Chondrocyte (in vitro differentiated cells): ENCODE measurements around the gene DRC3. TPM values are rescaled to one million over a fixed set of nuclear protein-coding genes. Genes with fewer than 3 reads are reported as not detected.

Experiments
- DNase-seq: peaks from one replicate; pipeline ENCODE4 v3.0.0; 2021; ENCODE audit warnings: mixed read lengths, low spot score
- H3K27ac Mint-ChIP-seq: one replicate; pipeline ENCODE4 v1.8.0; 2021; ENCODE audit warnings: mild to moderate bottlenecking, moderate library complexity, mixed read lengths; ENCODE audit not compliant: unreplicated experiment
- H3K27me3 Mint-ChIP-seq: 2 replicates; pipeline ENCODE4 v1.8.0; 2021; ENCODE audit warnings: low read depth, mixed read lengths
- H3K36me3 Mint-ChIP-seq: 2 replicates; pipeline ENCODE4 v1.8.0; 2021; ENCODE audit warnings: low read depth, mixed read lengths
- H3K4me1 Mint-ChIP-seq: 2 replicates; pipeline ENCODE4 v1.8.0; 2021; ENCODE audit warnings: low read depth, mild to moderate bottlenecking, mixed read lengths
- H3K4me3 Mint-ChIP-seq: one replicate; pipeline ENCODE4 v1.8.0; 2021; ENCODE audit warnings: mild to moderate bottlenecking, moderate library complexity, mixed read lengths; ENCODE audit not compliant: unreplicated experiment
- H3K9me3 Mint-ChIP-seq: 2 replicates; pipeline ENCODE4 v1.8.0; 2021; ENCODE audit warnings: low read depth, mixed read lengths
- CTCF ChIP-seq: fragments of 200-600 bp; sonication (generic); IDR thresholded peaks from 2 replicates; pipeline ENCODE4 v1.5.0; 2021; ENCODE audit warnings: antibody characterized with exemption, mild to moderate bottlenecking, moderate library complexity
- total RNA-seq: library from RNA; stranded (reverse); gene quantifications from 3 replicates; pipeline ENCODE4 v1.2.1, GENCODE V29; 2021

DRC3 gene
- total RNA-seq, 1 donor from 2014 or later = 1.2 TPM

- DNase-seq = no peak
- no peaks in the 10 kb centered on the region for H3K27me3 Mint-ChIP-seq
- peak overlapping the region; percentile 98 for H3K27ac Mint-ChIP-seq
- TF ChIP-seq CTCF = no peak
- H3K9me3 Mint-ChIP-seq = no peaks in the 10 kb centered on the region
- no peak overlapping the region for H3K4me3 Mint-ChIP-seq
- peaks cover 5% of the 10 kb centered on the region for H3K36me3 Mint-ChIP-seq
- H3K4me1 Mint-ChIP-seq = peaks cover 53% of the 10 kb centered on the region
Measured at GRCh38 chr17:17960500-17961030, 12.1 kb upstream of the DRC3 start.

- H3K27me3 Mint-ChIP-seq = no peaks in the 10 kb centered on the region
- no peak for TF ChIP-seq CTCF
- no peaks in the 10 kb centered on the region for H3K36me3 Mint-ChIP-seq
- H3K4me3 Mint-ChIP-seq = no peak overlapping the region
- DNase-seq = no peak
- no peak overlapping the region for H3K27ac Mint-ChIP-seq
- H3K9me3 Mint-ChIP-seq = no peaks in the 10 kb centered on the region
- H3K4me1 Mint-ChIP-seq = peaks cover 47% of the 10 kb centered on the region
Measured at GRCh38 chr17:17963066-17963465, 9.6 kb upstream of the DRC3 start.

GRCh38 chr17:17963694-17964436 lies 8.8 kb upstream of the DRC3 start:
- H3K4me1 Mint-ChIP-seq = peaks cover 39% of the 10 kb centered on the region
- no peak overlapping the region for H3K4me3 Mint-ChIP-seq
- H3K27ac Mint-ChIP-seq = no peak overlapping the region
- no peaks in the 10 kb centered on the region for H3K36me3 Mint-ChIP-seq
- no peak for TF ChIP-seq CTCF
- H3K9me3 Mint-ChIP-seq = no peaks in the 10 kb centered on the region
- DNase-seq = no peak
- no peaks in the 10 kb centered on the region for H3K27me3 Mint-ChIP-seq

- Mint-ChIP-seq H3K36me3 (no peaks in the 10 kb centered on the region), H3K27ac (no peak overlapping the region), H3K4me3 (no peak overlapping the region), H3K9me3 (no peaks in the 10 kb centered on the region), H3K4me1 (peaks cover 34% of the 10 kb centered on the region), H3K27me3 (no peaks in the 10 kb centered on the region)
- DNase-seq = no peak
- no peak for TF ChIP-seq CTCF
Measured at GRCh38 chr17:17964710-17965109, 8.0 kb upstream of the DRC3 start.

GRCh38 chr17:17965152-17965721 lies 7.4 kb upstream of the DRC3 start:
- DNase-seq = no peak
- peaks cover 31% of the 10 kb centered on the region for H3K4me1 Mint-ChIP-seq
- no peaks in the 10 kb centered on the region for H3K27me3 Mint-ChIP-seq
- H3K4me3 Mint-ChIP-seq = no peak overlapping the region
- no peak overlapping the region for H3K27ac Mint-ChIP-seq
- no peaks in the 10 kb centered on the region for H3K9me3 Mint-ChIP-seq
- H3K36me3 Mint-ChIP-seq = no peaks in the 10 kb centered on the region
- TF ChIP-seq CTCF = no peak
